Measurements from ENCODE around the gene NAT16.
"Not testable (repeated sequence)": the region's sequence is repeated elsewhere in the genome, so short reads cannot be mapped to it uniquely, and the experiment has no call there.

NAT16 gene

GRCh38 chr7:101180130-101180755 lies at the start of gene NAT16:
Gene NAT16, minus strand, starts transcription at chr7:101180293. Its CDS starts 5,486 bp downstream, at chr7:101174807.
- no peak for DNase-seq (ENCODE audit: low read depth)

GRCh38 chr7:101226721-101227120 lies 46.6 kb upstream of the NAT16 start:
- DNase-seq (ENCODE audit: low read depth), result peak; percentile 71

- DNase-seq (ENCODE audit: low read depth), result no peak
Observed at GRCh38 chr7:101225650-101226049, 45.6 kb upstream of the NAT16 start.

GRCh38 chr7:101223528-101223927 lies 43.4 kb upstream of the NAT16 start:
- DNase-seq (ENCODE audit: low read depth), result no peak

- DNase-seq (ENCODE audit: low read depth), result no peak
Observed at GRCh38 chr7:101222275-101222830, 42.3 kb upstream of the NAT16 start.

- no peak for DNase-seq (ENCODE audit: low read depth)
Observed at GRCh38 chr7:101220295-101220694, 40.2 kb upstream of the NAT16 start.

- DNase-seq (ENCODE audit: low read depth), result no peak
Observed at GRCh38 chr7:101218236-101219125, 38.4 kb upstream of the NAT16 start.

- peak; percentile 94 for DNase-seq (ENCODE audit: low read depth)
Observed at GRCh38 chr7:101217388-101218235, 37.5 kb upstream of the NAT16 start, which contains the start of the genes PLOD3 and ZNHIT1. Gene PLOD3, minus strand, starts transcription at chr7:101217581. Its CDS starts 307 bp downstream, at chr7:101217274. Gene ZNHIT1, plus strand, starts transcription at chr7:101218165. Its CDS starts 31 bp downstream, at chr7:101218196.

GRCh38 chr7:101216860-101217387 lies 36.8 kb upstream of the NAT16 start:
- no peak for DNase-seq (ENCODE audit: low read depth)

- no peak for DNase-seq (ENCODE audit: low read depth)
Observed at GRCh38 chr7:101216001-101216859, 36.1 kb upstream of the NAT16 start.

GRCh38 chr7:101212014-101212413 lies 31.9 kb upstream of the NAT16 start:
- no peak for DNase-seq (ENCODE audit: low read depth)

GRCh38 chr7:101211501-101211900 lies 31.4 kb upstream of the NAT16 start:
- DNase-seq (ENCODE audit: low read depth), result no peak

- no peak for DNase-seq (ENCODE audit: low read depth)
Observed at GRCh38 chr7:101210143-101210542, 30.1 kb upstream of the NAT16 start.

GRCh38 chr7:101208794-101209193 lies 28.7 kb upstream of the NAT16 start:
- no peak for DNase-seq (ENCODE audit: low read depth)

- no peak for DNase-seq (ENCODE audit: low read depth)
Observed at GRCh38 chr7:101207459-101207858, 27.4 kb upstream of the NAT16 start.

- no peak for DNase-seq (ENCODE audit: low read depth)
Observed at GRCh38 chr7:101206665-101207042, 26.6 kb upstream of the NAT16 start.

- no peak for DNase-seq (ENCODE audit: low read depth)
Observed at GRCh38 chr7:101205901-101206664, 26.0 kb upstream of the NAT16 start.

GRCh38 chr7:101203740-101204738 lies 23.9 kb upstream of the NAT16 start:
- DNase-seq (ENCODE audit: low read depth), result not testable (repeated sequence)

- DNase-seq (ENCODE audit: low read depth), result no peak
Observed at GRCh38 chr7:101202603-101202918, 22.5 kb upstream of the NAT16 start.
